GM19324 (cell line): ENCODE measurements around the gene DIAPH2.

ENCODE experiments used
- ATAC-seq: cut with Tn5 transposase; IDR thresholded peaks from one replicate; pipeline ENCODE4 v1.9.1; 2021; ENCODE audit warnings: mild to moderate bottlenecking, moderate library complexity; ENCODE audit not compliant: unreplicated experiment, low FRiP score

The DIAPH2 gene

GRCh38 chrX:97266406-97267121 lies 581.9 kb downstream of the DIAPH2 start:
- no peak for ATAC-seq

- no peak for ATAC-seq
Measured at GRCh38 chrX:97267396-97268181, 582.9 kb downstream of the DIAPH2 start.

- ATAC-seq, result no peak
Measured at GRCh38 chrX:97268182-97268680, 583.6 kb downstream of the DIAPH2 start.

GRCh38 chrX:97284531-97284930 lies 599.9 kb downstream of the DIAPH2 start:
- no peak for ATAC-seq

GRCh38 chrX:97290199-97290598 lies 605.6 kb downstream of the DIAPH2 start:
- no peak for ATAC-seq

- no peak for ATAC-seq
Measured at GRCh38 chrX:97294041-97294440, 609.4 kb downstream of the DIAPH2 start.

GRCh38 chrX:97295954-97296353 lies 611.3 kb downstream of the DIAPH2 start:
- no peak for ATAC-seq

- no peak for ATAC-seq
Measured at GRCh38 chrX:97306771-97307470, 622.3 kb downstream of the DIAPH2 start.

- no peak for ATAC-seq
Measured at GRCh38 chrX:97308171-97308570, 623.5 kb downstream of the DIAPH2 start.

- no peak for ATAC-seq
Measured at GRCh38 chrX:97309487-97310116, 625.0 kb downstream of the DIAPH2 start.

- ATAC-seq, result no peak
Measured at GRCh38 chrX:97310373-97310772, 625.7 kb downstream of the DIAPH2 start.

GRCh38 chrX:97311066-97311778 lies 626.6 kb downstream of the DIAPH2 start:
- no peak for ATAC-seq

GRCh38 chrX:97314345-97314744 lies 629.7 kb downstream of the DIAPH2 start:
- ATAC-seq, result no peak

GRCh38 chrX:97315939-97316338 lies 631.3 kb downstream of the DIAPH2 start:
- ATAC-seq, result no peak

- ATAC-seq, result no peak
Measured at GRCh38 chrX:97320305-97320704, 635.7 kb downstream of the DIAPH2 start.

- no peak for ATAC-seq
Measured at GRCh38 chrX:97322401-97322800, 637.8 kb downstream of the DIAPH2 start.

GRCh38 chrX:97326456-97326855 lies 641.8 kb downstream of the DIAPH2 start:
- ATAC-seq, result peak; percentile 97

GRCh38 chrX:97328853-97329390 lies 644.3 kb downstream of the DIAPH2 start:
- no peak for ATAC-seq

GRCh38 chrX:97330151-97330550 lies 645.5 kb downstream of the DIAPH2 start:
- ATAC-seq, result no peak

- ATAC-seq, result no peak
Measured at GRCh38 chrX:97332963-97333362, 648.3 kb downstream of the DIAPH2 start.
